ENCODE measurements around the gene IRGC.
"Not testable (repeated sequence)": the region's sequence is repeated elsewhere in the genome, so short reads cannot be mapped to it uniquely, and the experiment has no call there.

The IRGC gene

GRCh38 chr19:43715776-43716175 is at the start of gene IRGC:
Gene IRGC (plus strand): TSS chr19:43716076. CDS start chr19:43718559, 2,483 bp downstream.
- no peak for DNase-seq

DNA sequence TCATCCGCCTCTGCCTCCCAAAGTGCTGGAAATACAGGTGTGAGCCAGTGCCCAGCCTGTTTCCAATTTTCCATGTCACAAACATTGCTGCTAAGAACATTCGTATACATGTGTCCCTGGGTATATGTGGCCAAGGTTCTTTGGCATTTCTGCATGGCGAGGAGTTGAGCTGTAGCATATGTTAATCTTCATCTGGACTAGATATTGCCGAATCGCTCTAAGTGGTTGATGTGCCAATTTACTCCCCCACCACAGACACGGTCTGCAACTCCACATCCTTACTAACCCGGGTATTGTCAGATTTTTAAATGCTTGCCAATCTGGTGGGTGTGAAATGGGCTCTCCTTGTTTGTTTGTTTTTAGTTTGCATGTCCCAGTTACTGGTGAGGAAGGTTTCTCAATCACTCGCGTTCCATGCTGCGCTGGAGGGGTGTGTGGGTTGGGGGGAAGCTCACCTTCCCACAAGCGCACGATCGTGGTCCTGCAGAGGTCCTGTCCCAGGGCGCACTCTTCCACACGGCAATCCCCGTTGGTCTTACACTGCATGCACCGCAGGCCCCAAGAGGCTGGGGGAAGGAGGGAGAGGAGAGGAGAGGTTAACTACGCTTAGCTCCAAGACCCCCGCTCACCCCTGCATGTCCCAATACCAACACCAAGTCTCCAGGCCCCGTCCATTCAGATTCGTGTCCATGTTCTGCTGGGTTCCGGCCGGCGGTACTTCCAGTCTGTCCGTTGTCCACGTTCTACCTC is 48.6 kb upstream of the IRGC start:
- no peak for DNase-seq

GRCh38 chr19:43667876-43668405 is 47.9 kb upstream of the IRGC start:
- no peak for DNase-seq

- DNase-seq, result no peak
Measured at GRCh38 chr19:43668406-43669109, 47.3 kb upstream of the IRGC start.

GRCh38 chr19:43672061-43672679 is 43.7 kb upstream of the IRGC start:
- DNase-seq, result no peak

DNA sequence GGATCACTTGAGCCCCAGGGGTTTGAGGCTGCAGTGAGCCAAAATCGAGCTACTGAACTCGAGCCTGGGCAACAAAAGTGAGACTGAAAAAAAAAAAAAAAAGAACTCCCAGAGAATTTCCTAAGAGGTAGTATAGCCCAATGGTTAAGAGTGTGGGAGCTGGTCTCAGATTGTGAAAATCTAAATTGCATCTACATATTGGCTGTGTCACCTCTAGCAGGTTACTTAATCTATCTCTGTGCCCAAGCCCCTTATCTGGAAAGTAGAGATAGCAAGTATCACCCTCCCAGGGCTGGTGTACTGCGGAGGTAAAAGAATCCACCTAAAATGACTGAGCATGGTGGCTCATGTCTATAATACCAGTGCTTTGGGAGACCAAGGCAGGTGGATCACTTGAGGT is 42.2 kb upstream of the IRGC start:
- DNase-seq, result no peak

- no peak for DNase-seq
Measured at GRCh38 chr19:43674183-43674582, 41.7 kb upstream of the IRGC start.

GRCh38 chr19:43674596-43674995 is 41.3 kb upstream of the IRGC start:
- DNase-seq, result no peak

- DNase-seq, result no peak
Measured at GRCh38 chr19:43675269-43675879, 40.5 kb upstream of the IRGC start.

DNA sequence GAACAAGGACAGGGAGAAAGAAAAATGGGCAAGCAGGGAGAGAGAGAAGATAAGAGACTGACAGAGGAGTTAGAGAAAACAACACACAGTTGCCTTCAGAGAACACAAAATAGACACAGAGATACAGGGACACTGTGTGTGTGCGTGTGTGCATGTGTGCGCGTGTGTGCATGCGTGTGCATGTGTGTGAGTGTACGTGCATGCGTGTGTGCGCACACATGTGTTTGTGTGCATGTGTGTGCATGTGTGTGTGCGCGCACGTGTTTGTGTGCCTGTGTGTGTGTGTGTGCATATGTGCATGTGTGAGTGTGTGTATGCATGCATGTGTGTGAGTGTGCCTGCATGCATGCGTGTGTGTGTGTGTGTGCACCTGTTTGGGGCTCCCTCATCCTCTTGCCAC is 40.0 kb upstream of the IRGC start:
- DNase-seq, result no peak

- DNase-seq, result no peak
Measured at GRCh38 chr19:43678512-43679261, 37.2 kb upstream of the IRGC start.

DNA sequence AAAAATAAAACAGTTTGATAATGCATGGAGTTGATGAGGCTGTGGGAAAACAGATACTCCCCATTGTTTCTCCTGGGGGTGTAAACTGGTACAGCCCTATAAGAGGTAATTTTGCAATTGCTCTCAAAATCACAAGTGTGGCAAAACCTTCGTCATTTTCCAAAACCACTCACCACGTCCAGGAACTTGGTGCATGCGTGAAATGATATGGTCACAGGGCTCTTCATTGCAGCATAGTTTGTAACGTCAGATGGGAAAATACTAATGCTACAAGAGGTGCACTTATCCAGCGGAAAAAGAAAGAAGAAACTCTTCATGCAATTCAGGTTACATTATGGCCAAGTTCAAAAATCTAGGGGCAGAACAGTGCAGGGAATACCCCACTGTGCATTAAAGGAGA is 34.1 kb upstream of the IRGC start:
- DNase-seq, result no peak

DNA sequence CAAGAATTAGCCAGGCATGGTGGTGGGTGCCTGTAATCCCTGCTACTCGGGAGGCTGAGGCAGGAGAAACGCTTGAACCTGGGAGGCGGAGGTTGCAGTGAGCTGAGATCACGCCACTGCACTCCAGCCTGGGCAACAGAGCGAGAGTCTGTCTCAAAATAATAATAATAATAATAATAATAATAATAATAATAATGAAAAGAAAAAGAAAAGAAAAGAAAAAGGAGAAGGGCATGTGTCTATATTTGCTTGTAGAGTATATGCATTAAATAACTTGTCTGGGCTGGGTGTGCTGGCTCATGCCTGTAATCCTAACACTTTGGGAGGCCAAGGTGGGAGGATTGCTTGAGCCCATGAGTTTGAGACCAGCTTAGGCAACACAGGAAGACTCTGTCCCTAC is 33.6 kb upstream of the IRGC start:
- not testable (repeated sequence) for DNase-seq

DNA sequence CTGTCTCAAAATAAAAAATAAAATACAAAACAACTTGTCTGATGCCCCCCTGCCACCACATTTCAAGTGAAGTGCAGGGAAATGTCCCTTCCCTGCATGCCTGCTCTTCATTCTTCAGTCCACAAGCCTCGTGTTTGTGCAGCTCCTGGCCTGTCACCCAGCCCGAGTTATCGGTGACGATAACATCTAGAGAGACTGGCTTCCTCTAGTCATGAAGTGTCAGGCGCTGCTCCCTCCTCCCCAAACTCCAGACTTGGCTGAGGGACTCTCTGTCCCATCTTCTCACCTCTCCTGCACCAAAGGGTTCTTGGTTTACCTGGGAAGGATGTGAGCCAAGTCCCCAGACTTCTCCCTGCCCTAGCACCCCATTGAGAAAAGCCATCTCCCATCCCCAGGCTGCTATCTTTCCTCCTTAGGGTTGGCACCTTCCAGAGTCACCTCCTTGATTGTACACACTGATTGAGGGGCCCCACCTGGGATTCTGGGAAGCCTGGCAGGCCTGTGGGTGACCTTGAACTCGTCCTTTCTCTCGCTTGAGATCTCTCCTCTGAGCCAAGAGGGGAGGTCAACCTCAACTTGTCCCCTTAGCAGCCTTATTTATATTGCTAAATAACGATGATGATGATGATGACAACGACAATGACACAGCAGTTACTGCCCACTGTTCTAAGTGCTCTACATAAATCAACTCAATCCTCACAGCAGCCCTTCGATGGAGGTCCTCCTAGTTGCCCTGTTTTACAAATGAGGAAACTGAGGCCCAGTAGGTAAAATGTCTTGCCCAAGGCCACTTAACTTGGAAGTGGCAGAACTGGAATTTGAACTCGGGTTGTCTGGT is 32.8 kb upstream of the IRGC start:
- no peak for DNase-seq

- DNase-seq, result no peak
Measured at GRCh38 chr19:43683905-43684304, 32.0 kb upstream of the IRGC start.

GRCh38 chr19:43684326-43684725 is 31.6 kb upstream of the IRGC start:
- DNase-seq, result no peak

- DNase-seq, result no peak
Measured at GRCh38 chr19:43687660-43687997, 28.2 kb upstream of the IRGC start.

GRCh38 chr19:43688059-43688701 is 27.7 kb upstream of the IRGC start:
- no peak for DNase-seq

GRCh38 chr19:43690444-43690843 is 25.4 kb upstream of the IRGC start:
- DNase-seq, result no peak

DNA sequence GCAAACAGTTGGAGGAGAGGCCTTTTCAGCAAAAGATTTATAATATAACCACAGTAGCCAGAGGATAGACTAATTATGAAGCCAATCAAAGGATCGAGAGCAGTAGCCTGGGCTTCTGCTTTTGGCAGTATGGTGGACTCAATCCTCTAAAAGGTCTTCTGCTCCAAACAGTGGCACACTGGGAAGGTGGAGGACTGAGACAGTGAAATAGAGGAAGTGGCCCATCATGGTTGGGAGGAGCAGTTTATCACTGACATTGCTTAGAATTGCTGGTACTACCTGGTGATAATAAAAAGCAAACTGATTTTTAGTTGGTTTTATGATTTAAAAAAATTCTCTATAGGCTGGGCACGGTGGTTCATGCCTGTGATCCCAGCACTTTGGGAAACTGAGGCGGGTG is 25.0 kb upstream of the IRGC start:
- DNase-seq, result no peak

DNA sequence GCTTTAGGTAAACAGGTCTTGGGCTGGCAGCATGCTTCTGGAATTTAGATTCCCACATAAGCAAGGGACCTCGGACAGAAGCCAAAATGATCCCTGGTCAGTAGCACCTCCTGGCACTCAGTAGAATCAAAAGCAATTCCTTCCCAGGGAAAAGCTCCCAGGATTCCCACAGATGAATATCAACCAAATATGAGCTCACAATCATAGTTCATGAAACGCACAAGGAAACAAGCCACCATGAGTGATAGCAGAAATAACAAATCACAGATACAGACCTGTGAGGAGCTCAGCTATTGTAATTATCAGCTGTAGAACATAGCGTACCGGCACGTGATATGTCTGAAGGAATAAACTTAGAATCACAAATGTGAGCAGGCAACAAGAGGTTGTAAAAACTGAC is 24.1 kb upstream of the IRGC start:
- no peak for DNase-seq
